HEK293T (cell line): ENCODE measurements around the gene FLNB.

ENCODE experiments used
- BHLHE40 ChIP-seq: fragments of 450-650 bp; IDR thresholded peaks from 2 replicates; pipeline ENCODE4 v1.6.1; 2016; ENCODE audit warnings: mild to moderate bottlenecking, moderate library complexity, borderline replicate concordance
- CTBP1 ChIP-seq: fragments of 450-650 bp; IDR thresholded peaks from 2 replicates; pipeline ENCODE4 v1.6.1; 2016; ENCODE audit warnings: borderline replicate concordance
- ELF4 ChIP-seq: fragments of 450-650 bp; IDR thresholded peaks from 2 replicates; pipeline ENCODE4 v1.6.1; 2017; ENCODE audit warnings: antibody characterized with exemption
- FOXK2 ChIP-seq: fragments of 450-650 bp; IDR thresholded peaks from 2 replicates; pipeline ENCODE4 v1.6.1; 2016; ENCODE audit warnings: mild to moderate bottlenecking
- FOXM1 ChIP-seq: fragments of 450-650 bp; IDR thresholded peaks from 2 replicates; pipeline ENCODE4 v1.6.1; 2017; ENCODE audit warnings: mild to moderate bottlenecking, borderline replicate concordance
- HDGF ChIP-seq: fragments of 450-650 bp; IDR thresholded peaks from 2 replicates; pipeline ENCODE4 v1.6.1; 2017; ENCODE audit warnings: antibody characterized with exemption, borderline replicate concordance
- LEF1 ChIP-seq: fragments of 450-650 bp; IDR thresholded peaks from 2 replicates; pipeline ENCODE4 v1.6.1; 2017; ENCODE audit warnings: mild to moderate bottlenecking, borderline replicate concordance
- NFRKB ChIP-seq: fragments of 450-650 bp; IDR thresholded peaks from 2 replicates; pipeline ENCODE4 v1.6.1; 2016; ENCODE audit warnings: mild to moderate bottlenecking, moderate library complexity
- SP1 ChIP-seq: fragments of 450-650 bp; IDR thresholded peaks from 2 replicates; pipeline ENCODE4 v1.6.1; 2017
- TARDBP ChIP-seq: fragments of 450-650 bp; IDR thresholded peaks from 2 replicates; pipeline ENCODE4 v1.6.1; 2016
- ZNF384 ChIP-seq: fragments of 450-650 bp; IDR thresholded peaks from 2 replicates; pipeline ENCODE4 v1.6.1; 2016

DNA sequence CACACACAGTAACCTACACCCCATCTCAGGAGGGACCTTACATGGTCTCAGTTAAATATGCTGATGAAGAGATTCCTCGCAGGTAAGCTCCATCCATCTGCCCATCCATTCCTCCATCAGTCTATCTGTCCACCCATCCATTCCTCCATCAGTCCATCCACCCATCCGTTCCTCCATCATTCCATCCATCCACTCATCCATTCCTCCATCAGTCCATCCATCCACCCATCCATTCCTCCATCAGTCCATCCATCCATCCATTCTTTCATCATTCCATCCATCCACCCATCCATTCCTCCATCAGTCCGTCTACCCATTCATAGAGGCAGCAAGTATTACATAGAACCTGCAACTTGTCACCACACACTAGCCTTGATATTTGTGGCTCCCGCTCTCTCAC, 124.6 kb downstream of the FLNB start:
- TF ChIP-seq HDGF: no peak
- TF ChIP-seq ZNF384: no peak
- TF ChIP-seq ELF4: no peak
- TF ChIP-seq SP1: no peak
- TF ChIP-seq TARDBP: no peak
- no peak for TF ChIP-seq BHLHE40
- no peak for TF ChIP-seq CTBP1
- no peak for TF ChIP-seq NFRKB
- TF ChIP-seq LEF1: no peak
- no peak for TF ChIP-seq FOXM1
- TF ChIP-seq FOXK2: no peak
